SKM-1 (cell line): ENCODE measurements around the gene HMGN1.
"Not testable (repeated sequence)": the region's sequence is repeated elsewhere in the genome, so short reads cannot be mapped to it uniquely, and the experiment has no call there.

Experiments used
- DNase-seq: peaks from one replicate; lab custom pipeline; 2025; ENCODE audit not compliant: unreplicated experiment; lab: John Stamatoyannopoulos, UW

HMGN1 gene

GRCh38 chr21:39369896-39370288 is 21.0 kb upstream of the HMGN1 start:
- not testable (repeated sequence) for DNase-seq

- no peak for DNase-seq
These were observed 18.9 kb upstream of the HMGN1 start for GRCh38 chr21:39367783-39368182.

- no peak for DNase-seq
These were observed 17.7 kb upstream of the HMGN1 start for GRCh38 chr21:39366563-39366962.

- DNase-seq: no peak
These were observed 16.1 kb upstream of the HMGN1 start for GRCh38 chr21:39364949-39365348.

GRCh38 chr21:39363607-39364555 is 15.0 kb upstream of the HMGN1 start:
- DNase-seq: no peak

GRCh38 chr21:39362733-39363132 is 13.8 kb upstream of the HMGN1 start:
- DNase-seq: no peak

GRCh38 chr21:39359382-39359781 is 10.5 kb upstream of the HMGN1 start:
- no peak for DNase-seq

- DNase-seq: no peak
These were observed 4.4 kb upstream of the HMGN1 start for GRCh38 chr21:39353295-39353694.

GRCh38 chr21:39350094-39351005 is 1.5 kb upstream of the HMGN1 start:
- DNase-seq: no peak

- peak; percentile 90 for DNase-seq
These were observed 564 bp upstream of the HMGN1 start for GRCh38 chr21:39349211-39350093.

GRCh38 chr21:39348040-39348354 is 891 bp downstream of the HMGN1 start:
- no peak for DNase-seq

GRCh38 chr21:39347537-39347936 is 1.4 kb downstream of the HMGN1 start:
- no peak for DNase-seq

- no peak for DNase-seq
These were observed 2.1 kb downstream of the HMGN1 start for GRCh38 chr21:39346671-39347331.

GRCh38 chr21:39346206-39346605 is 2.7 kb downstream of the HMGN1 start:
- no peak for DNase-seq

GRCh38 chr21:39345440-39345839 is 3.4 kb downstream of the HMGN1 start:
- no peak for DNase-seq

- no peak for DNase-seq
These were observed 4.0 kb downstream of the HMGN1 start for GRCh38 chr21:39344848-39345247.

- DNase-seq: no peak
These were observed 7.5 kb downstream of the HMGN1 start for GRCh38 chr21:39341249-39341923.

GRCh38 chr21:39340687-39341086 is 8.2 kb downstream of the HMGN1 start:
- DNase-seq: no peak

GRCh38 chr21:39339231-39339630 is 9.7 kb downstream of the HMGN1 start:
- no peak for DNase-seq

- no peak for DNase-seq
These were observed 12.4 kb downstream of the HMGN1 start for GRCh38 chr21:39336457-39337008.
